Mesothelial cell of epicardium (in vitro differentiated cells): ENCODE data around the gene TOGARAM2. TPM values are rescaled to one million over a fixed set of nuclear protein-coding genes. Genes with fewer than 3 reads are reported as not detected.
"Not testable (repeated sequence)": the region's sequence is repeated elsewhere in the genome, so short reads cannot be mapped to it uniquely, and the experiment has no call there.

Experiments used
- DNase-seq, 2 experiments: peaks; one replicate each; pipeline ENCODE4 v3.0.0; 2021; ENCODE audit warnings: low spot score in 2 of 2; ENCODE audit not compliant: unreplicated experiment in 2 of 2
- H3K27ac Mint-ChIP-seq: 2 replicates; pipeline ENCODE4 v1.8.0; 2021; ENCODE audit warnings: mixed read lengths
- H3K27me3 Mint-ChIP-seq: 2 replicates; pipeline ENCODE4 v1.8.0; 2021; ENCODE audit warnings: low read depth, mixed read lengths
- H3K36me3 Mint-ChIP-seq: 2 replicates; pipeline ENCODE4 v1.8.0; 2021; ENCODE audit warnings: mixed read lengths
- H3K4me1 Mint-ChIP-seq: 2 replicates; pipeline ENCODE4 v1.8.0; 2021; ENCODE audit warnings: mixed read lengths
- H3K4me3 Mint-ChIP-seq: 2 replicates; pipeline ENCODE4 v1.8.0; 2021; ENCODE audit warnings: mild to moderate bottlenecking, moderate library complexity, mixed read lengths
- H3K9me3 Mint-ChIP-seq: 2 replicates; pipeline ENCODE4 v1.8.0; 2021; ENCODE audit warnings: mixed read lengths
- CTCF ChIP-seq: fragments of 200-600 bp; sonication (generic); IDR thresholded peaks from one replicate; pipeline ENCODE4 v1.5.0; 2021; ENCODE audit warnings: antibody characterized with exemption; ENCODE audit not compliant: unreplicated experiment
- total RNA-seq: library from RNA; stranded (reverse); gene quantifications from 3 replicates; pipeline ENCODE4 v1.2.1, GENCODE V29; 2021

The TOGARAM2 gene
- total RNA-seq, 1 donor from 2014 or later, result 0.40 TPM

- no peak for DNase-seq
- Mint-ChIP-seq H3K36me3 (no peaks in the 10 kb centered on the region), H3K9me3 (peaks cover 18% of the 10 kb centered on the region), H3K27ac (no peak overlapping the region), H3K27me3 (no peaks in the 10 kb centered on the region), H3K4me3 (no peak overlapping the region), H3K4me1 (no peaks in the 10 kb centered on the region)
- no peak for TF ChIP-seq CTCF
Measured at GRCh38 chr2:29080886-29081743, 100.0 kb downstream of the TOGARAM2 start.

- no peaks in the 10 kb centered on the region for H3K36me3 Mint-ChIP-seq
- no peak for TF ChIP-seq CTCF
- peaks cover 4% of the 10 kb centered on the region for H3K27me3 Mint-ChIP-seq
- H3K27ac Mint-ChIP-seq, result no peak overlapping the region
- H3K4me3 Mint-ChIP-seq, result no peak overlapping the region
- DNase-seq, result no peak
- H3K9me3 Mint-ChIP-seq, result peaks cover 13% of the 10 kb centered on the region
- H3K4me1 Mint-ChIP-seq, result no peaks in the 10 kb centered on the region
Measured at GRCh38 chr2:29082804-29083495, 101.9 kb downstream of the TOGARAM2 start.

GRCh38 chr2:29084554-29084953 is 103.5 kb downstream of the TOGARAM2 start:
- H3K27ac Mint-ChIP-seq, result no peak overlapping the region

GRCh38 chr2:29090311-29090710 is 109.2 kb downstream of the TOGARAM2 start:
- H3K27me3 Mint-ChIP-seq, H3K36me3 Mint-ChIP-seq, DNase-seq, H3K4me3 Mint-ChIP-seq, H3K9me3 Mint-ChIP-seq, H3K27ac Mint-ChIP-seq, H3K4me1 Mint-ChIP-seq: not testable (repeated sequence)

More at GRCh38 chr2:29084554-29084953, 103.5 kb downstream of the TOGARAM2 start:
- H3K4me1 Mint-ChIP-seq, result no peaks in the 10 kb centered on the region
- no peak for DNase-seq
- peaks cover 10% of the 10 kb centered on the region for H3K9me3 Mint-ChIP-seq
- TF ChIP-seq CTCF, result no peak
- H3K4me3 Mint-ChIP-seq, result no peak overlapping the region
- peaks cover 5% of the 10 kb centered on the region for H3K27me3 Mint-ChIP-seq
- H3K36me3 Mint-ChIP-seq, result no peaks in the 10 kb centered on the region

- no peak overlapping the region for H3K4me3 Mint-ChIP-seq
- TF ChIP-seq CTCF, result no peak
- DNase-seq, result no peak
- H3K4me1 Mint-ChIP-seq, result no peaks in the 10 kb centered on the region
- H3K27ac Mint-ChIP-seq, result no peak overlapping the region
- H3K27me3 Mint-ChIP-seq, result no peaks in the 10 kb centered on the region
- no peaks in the 10 kb centered on the region for H3K36me3 Mint-ChIP-seq
- peaks cover 6% of the 10 kb centered on the region for H3K9me3 Mint-ChIP-seq
Measured at GRCh38 chr2:29096969-29097368, 115.9 kb downstream of the TOGARAM2 start.

GRCh38 chr2:29097569-29097968 is 116.5 kb downstream of the TOGARAM2 start:
- H3K9me3 Mint-ChIP-seq, result peaks cover 6% of the 10 kb centered on the region
- no peaks in the 10 kb centered on the region for H3K36me3 Mint-ChIP-seq
- DNase-seq, result no peak
- no peaks in the 10 kb centered on the region for H3K4me1 Mint-ChIP-seq
- H3K27ac Mint-ChIP-seq, result no peak overlapping the region
- no peak for TF ChIP-seq CTCF
- no peaks in the 10 kb centered on the region for H3K27me3 Mint-ChIP-seq
- H3K4me3 Mint-ChIP-seq, result no peak overlapping the region
